Myocyte (in vitro differentiated cells): Measurements from ENCODE around the gene KDM1B. TPM values are rescaled to one million over a fixed set of nuclear protein-coding genes. Genes with fewer than 3 reads are reported as not detected.
"Not testable (repeated sequence)": the region's sequence is repeated elsewhere in the genome, so short reads cannot be mapped to it uniquely, and the experiment has no call there.

Source experiments
- DNase-seq: peaks from one replicate; pipeline ENCODE4 v3.0.0-alpha.2; 2012; ENCODE audit warnings: low read depth
- total RNA-seq: library from RNA; depleted of rRNA; stranded (reverse); fragments of >200 nt; gene quantifications from 2 replicates; pipeline ENCODE4 v1.2.3, GENCODE V29; 2014

Gene KDM1B
- total RNA-seq, 1 donor from 2014 or later, result 18.5 TPM

DNA sequence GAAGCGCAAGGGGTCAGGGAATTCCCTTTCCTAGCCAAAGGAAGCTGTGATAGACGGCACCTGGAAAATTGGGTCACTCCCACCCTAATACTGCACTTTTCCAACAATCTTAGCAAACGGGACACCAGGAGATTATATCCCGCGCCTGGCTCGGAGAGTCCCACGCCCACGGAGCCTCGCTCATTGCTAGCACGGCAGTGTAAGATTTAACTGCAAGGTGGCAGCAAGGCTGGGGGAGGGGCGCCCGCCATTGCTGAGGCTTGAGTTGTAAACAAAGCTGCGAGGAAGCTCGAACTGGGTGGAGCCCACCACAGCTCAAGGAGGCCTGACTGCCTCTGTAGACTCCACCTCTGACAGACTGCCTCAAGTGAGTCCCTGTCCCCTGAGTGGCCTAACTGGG, 73.4 kb downstream of the KDM1B start:
- DNase-seq, result not testable (repeated sequence)

DNA sequence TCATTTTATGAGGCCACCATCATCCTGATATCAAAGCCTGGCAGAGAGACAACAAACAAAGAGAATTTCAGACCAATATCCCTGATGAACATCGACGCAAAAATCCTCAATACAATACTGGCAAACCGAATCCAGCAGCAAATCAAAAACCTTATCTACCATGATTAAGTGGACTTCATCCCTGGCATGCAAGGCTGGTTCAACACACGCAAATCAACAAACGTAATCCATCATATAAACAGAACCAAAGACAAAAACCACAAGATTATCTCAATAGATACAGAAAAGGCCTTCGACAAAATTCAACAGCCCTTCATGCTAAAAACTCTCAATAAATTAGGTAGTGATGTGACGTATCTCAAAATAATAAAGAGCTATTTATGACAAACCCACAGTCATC, 76.6 kb downstream of the KDM1B start:
- DNase-seq, result not testable (repeated sequence)

DNA sequence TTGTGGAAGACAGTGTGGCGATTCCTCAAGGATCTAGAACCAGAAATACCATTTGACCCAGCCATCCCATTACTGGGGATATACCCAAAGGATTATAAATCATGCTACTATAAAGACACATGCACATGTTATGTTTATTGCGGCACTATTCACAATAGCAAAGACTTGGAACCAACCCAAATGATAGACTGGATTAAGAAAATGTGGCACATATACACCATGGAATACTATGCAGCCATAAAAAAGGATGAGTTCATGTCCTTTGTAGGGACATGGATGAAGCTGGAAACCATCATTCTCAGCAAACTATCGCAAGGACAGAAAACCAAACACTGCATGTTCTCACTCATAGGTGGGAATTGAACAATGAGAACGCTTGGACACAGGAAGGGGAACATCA, 78.5 kb downstream of the KDM1B start:
- DNase-seq, result not testable (repeated sequence)

DNA sequence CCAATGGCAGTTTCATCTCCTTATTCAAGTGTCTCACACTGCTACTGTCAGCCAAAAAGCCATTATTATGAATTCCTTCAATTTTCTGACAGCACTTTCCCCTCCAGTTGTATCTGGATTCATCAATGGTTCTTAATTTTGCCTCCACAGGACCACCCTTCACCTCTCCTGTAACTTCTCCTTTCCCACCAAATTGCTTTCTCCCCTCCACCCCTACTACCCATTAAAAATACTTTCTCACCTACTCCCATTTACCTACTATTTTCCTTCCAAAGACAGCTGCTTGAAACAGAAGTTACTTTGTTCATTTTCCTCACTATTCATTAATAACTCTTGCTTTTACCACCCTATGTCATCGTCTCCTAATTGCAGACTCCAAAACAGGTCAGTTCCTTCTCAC, 79.3 kb downstream of the KDM1B start:
- no peak for DNase-seq

DNA sequence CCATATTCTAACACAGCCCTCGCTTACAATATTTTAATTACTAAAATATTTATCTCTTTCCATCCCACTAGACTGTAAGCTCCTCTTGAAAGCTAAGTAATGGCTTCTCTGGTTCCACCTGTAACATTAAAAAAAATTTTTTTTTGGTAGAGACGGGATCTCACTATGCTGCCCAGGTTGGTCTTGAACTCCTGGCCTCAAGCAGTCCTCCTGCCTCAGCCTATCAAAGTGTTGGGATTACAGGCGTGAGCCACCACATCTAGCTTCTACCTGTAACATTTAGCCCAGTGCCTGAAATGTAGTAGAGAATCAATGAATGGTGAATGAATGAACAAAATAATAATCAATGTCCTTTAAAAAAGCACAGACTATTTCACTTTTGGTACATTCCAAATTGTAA, 80.3 kb downstream of the KDM1B start:
- DNase-seq, result no peak

DNA sequence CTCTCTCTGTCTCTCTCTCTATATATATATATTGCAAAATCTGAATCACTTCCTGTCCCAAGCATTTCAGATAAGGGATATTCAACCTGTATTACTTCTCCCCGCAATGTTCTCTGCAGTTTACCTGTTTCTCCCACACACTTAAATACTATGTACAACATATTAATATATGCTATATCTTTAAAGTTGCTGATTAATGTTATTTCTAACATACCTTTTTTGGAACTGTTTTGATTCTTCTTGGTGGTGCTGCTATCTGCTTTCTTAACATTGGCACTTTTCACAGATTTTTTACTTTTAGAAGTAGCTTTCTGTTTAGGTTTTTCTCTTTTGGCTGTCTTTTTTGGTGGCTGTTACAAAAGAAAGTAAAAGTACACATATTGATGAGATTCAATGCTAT, 81.9 kb downstream of the KDM1B start:
- DNase-seq, result no peak

DNA sequence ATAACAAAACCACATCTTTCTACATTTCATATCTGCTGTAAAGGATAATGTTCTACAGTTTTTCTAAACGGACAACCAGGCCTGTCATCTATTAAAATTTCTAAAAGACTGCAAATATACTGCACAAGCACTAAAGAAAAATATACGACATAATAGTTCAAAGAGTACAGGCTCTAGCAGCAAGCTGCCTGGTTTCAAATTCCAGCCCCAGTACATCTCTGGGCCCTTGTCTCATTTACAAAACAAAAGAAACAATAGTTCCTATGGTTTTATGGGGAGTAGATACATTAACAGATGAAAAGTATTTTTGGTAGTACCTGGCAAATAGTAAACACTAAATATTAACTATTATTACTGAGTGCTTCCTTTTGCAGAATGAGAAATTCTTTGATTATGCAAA, 85.0 kb downstream of the KDM1B start:
- no peak for DNase-seq

DNA sequence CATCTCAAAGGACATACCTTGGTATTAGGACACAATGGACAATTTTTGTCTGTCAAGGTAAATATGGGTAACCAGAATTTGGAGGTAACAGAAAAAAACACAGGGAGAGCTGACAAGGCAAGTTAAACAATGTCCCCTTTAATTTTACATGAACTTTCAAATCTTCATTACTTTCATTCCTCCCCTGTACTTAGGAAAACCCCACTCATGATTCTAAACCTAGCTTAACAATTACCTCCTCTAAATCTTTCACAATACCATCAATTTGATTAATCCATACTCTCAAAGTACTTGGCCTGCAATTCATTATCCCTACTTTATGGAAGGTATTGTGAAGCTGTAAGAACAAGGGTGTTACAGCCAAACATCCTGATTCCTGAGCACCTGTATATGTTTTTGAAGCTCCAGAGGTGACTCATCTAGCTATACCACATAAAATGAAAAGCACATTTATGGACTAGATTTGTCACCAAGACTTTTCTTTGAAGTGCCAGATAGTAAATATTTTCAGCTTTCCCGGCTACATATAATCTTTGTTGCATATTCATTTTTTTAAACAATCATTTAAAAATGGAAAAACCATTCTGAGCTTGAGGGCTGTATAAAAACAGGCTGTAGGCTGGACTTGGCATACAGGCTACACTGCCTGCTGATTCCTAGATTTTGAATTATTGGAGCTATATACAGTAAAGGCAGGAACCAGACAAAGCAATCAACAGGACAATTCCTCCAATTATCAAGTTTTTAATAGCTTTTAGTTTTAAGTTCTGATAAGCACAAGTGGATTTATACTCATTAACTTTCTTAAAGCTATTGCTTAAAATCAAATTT, 86.2 kb downstream of the KDM1B start:
- no peak for DNase-seq

DNA sequence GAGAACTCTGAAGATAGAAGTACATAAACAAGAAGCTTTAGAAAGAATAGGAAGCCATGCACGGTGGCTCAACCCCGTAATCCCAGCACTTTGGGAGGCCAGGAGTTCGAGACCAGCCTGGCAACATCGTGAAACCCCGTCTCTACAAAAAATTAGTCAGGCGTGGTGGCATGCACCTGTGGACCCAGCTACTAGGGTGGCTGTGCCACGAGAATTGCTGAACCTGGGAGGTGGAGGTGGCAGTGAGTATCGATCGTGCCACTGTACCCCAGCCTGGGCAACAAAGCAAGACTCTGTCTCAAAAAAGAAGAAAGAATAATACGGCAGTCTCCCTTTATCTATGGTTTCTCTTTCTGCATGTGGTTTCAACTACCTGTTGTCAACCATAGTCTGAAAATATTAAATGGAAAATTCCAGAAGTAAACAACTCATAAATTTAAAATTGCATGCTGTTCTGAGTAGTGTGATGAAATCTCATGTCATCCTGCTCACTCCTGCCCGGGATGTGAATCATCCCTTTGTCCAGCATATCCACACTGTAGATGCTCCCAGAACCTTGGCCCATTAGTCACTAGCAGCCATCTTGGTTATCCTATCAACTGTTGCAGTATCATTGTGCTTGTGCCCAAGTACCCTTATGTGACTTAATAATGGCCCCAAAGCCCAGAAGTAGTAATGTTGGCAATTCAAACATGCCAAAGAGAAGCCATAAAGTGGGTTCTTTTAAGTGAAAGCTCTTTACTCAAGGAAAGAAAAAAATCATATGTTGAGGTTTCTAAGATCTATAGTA, 87.0 kb downstream of the KDM1B start:
- peak; percentile 32 for DNase-seq

DNA sequence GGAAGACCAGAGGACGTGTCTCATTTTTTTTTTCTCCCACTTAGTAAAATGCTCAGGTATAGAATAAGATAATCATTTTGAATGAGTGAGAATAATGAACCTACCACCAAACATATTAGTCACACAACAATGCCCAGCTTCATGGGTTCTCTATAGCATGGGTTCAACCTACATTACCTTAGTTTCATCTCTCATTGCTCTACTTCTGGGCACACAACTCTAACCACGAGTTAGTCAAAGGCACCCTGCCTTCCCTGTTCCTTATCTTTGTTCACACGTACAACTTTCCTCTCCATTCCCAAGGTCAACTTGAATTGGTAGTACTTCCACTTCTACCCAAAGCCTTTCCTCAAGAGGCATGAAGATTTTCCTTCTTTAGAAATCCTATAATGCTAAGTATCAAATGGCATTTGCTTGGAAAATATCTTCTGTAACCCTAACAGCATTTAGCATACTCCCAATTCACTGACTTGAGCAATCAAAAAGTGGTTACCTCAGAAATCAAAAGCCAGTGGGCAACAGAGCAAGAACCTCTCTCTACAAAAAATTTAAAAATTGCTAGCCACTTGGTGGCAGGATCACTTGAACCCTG, 88.2 kb downstream of the KDM1B start:
- no peak for DNase-seq

DNA sequence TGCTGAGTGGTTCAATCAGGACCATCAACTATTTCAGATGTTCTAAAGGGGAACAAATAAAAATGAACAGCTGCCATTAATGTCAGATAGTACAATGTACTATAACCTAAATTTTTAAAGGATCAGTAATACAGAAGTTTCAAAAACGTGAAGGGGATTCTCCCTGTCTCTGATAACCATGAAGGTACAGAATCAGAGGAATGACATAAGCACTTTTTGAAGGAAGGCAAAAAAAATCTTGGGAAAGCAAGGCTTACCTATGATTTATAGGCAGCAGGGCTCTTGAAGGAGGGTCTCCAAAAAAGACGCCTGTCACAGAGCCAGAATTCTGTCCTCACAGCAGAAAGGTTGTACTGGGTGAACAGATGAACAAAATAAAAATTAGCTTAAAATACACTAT, 89.0 kb downstream of the KDM1B start:
- DNase-seq, result no peak

DNA sequence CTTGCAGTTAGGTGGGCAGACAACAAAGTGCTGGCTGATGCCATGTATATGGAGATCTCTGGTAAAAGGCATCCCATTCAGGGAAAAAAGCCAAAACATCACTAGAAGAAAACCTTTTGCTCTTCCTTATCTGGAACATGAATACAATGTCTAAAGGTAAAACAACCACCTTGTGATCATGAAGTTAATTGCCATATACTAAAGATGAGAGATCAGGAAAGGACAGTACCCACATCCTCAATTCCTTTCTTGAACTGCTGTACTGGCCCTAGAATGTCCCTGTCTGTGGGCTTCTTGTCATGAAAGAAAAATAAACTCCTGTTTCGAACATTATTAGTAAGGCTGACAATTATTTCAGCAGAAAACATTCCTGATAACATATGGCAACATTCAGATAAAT, 89.9 kb downstream of the KDM1B start:
- DNase-seq, result no peak

DNA sequence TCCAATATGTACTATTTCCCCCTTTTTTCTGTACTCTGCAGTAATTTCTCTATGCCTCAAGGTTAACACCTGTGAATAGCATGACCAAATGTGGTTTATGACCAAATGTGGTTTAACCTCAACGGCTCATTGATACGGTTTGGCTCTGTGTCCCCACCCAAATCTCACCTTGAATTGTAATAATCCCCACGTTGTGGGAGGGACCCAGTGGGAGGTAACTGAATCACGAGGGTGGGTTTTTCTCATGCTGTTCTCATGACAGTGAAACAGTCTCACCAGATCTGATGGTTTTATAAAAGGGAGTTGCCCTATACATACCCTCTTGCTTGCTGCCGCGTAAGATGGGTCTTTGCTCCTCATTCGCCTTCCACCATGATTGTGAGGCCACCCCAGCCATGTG, 90.4 kb downstream of the KDM1B start:
- DNase-seq, result no peak

DNA sequence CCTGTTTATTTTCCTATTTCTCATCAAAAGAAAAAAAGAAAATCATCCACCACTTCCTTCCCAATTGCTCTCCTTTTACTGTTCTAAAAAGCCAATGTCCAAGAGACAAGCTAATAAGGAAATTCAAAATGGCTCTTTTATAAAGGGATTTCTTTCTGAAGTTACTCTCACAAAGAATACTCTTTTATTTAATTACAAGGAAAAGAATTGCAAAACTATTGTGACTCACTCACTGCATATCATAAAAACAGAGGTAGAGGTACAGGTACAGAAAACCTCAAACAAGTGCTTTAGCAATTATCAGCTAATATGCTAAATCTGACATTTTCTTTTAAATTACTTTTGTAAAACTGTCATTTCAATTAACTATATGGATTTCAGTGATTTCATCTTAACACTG, 91.0 kb downstream of the KDM1B start:
- no peak for DNase-seq

DNA sequence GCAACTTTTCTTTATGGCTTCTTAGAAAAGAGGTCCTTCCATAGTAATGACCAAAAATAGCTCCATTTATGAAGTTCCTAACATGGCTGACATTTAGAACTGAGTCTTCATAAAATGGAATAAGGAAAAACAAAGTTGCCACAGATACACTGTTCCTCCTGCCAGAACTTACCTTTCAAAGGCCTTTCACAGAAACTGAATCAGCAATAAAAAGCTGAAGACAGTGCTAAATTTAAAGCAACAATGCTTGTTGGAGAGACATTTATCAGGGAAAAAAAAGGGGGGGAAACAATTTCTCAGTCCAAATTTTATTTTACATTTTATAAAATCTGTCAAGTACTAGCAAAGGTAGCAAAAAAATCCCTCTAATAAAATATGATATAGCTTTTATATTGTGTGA, 91.8 kb downstream of the KDM1B start:
- DNase-seq, result no peak

DNA sequence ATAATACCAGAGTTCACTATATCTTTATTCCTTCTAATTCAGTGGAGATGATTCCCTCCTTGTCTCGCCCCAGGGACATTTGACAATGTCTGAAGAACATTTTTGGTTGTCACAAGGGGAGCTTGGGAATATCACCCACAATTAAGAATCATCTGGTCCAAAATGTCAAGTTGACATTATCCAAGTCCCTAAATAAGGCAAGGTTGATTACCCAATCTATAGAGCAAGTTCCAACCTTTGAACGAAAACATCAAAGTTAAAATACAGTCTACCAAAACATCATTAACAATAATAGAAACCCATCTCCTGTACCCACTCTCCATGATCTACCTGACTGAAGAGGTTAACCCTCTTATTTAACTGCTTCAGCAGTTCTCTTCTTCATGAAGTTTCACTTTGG, 93.5 kb downstream of the KDM1B start:
- no peak for DNase-seq

DNA sequence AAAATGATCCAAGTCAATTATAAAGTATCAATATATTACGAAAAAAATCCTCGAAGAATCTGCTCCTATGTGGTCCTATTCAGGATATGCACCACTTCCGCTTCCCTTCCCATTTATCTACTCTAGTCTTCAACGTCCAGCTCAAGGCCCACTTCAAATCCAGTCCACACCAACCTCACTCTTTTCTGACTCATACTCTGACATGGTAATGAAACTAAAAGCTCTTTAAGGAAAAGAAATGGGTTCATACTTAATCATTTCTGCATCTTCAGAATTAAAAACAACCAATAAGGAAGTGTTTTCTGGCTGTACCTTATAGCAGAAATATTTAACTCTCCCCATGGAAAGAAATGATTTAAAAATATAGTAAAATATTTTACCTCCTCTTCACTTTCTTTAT, 94.0 kb downstream of the KDM1B start:
- no peak for DNase-seq

DNA sequence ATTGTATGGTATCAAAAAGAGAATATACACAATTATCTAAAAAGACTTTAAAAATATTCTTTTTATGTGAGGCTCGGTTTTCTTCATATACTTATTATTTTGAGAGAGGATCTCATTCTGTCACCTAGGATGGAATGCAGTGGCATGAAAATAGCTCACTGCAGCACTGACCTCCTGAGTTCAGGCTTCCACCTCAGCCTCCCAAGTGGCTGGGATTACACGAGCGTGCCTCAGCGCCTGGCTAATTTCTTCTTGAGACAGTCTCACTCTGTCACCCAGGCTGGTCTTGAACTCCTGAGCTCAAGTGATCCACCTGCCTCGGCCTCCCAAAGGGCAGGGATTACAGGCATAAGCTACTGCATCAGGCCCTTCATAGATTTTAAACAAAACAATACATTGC, 98.4 kb downstream of the KDM1B start:
- DNase-seq, result no peak

DNA sequence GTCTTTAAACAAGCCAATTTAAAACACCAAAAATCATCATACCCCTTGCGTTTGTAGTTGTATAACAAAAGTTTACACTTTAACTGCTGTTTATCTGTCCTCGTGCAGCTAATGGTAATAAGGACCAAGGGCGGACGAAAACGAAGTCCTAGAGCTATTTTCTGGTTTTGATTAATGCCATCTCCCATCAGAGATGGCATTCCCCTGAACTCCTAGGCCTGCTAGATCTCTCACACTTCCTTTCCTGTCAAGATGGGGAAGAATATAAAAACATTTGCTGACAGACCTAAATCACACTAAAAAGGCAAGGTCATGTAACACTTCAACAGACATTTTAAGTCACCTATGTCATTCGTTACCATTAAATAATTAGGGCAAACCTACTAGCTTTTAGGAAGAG, 99.6 kb downstream of the KDM1B start:
- DNase-seq, result no peak

DNA sequence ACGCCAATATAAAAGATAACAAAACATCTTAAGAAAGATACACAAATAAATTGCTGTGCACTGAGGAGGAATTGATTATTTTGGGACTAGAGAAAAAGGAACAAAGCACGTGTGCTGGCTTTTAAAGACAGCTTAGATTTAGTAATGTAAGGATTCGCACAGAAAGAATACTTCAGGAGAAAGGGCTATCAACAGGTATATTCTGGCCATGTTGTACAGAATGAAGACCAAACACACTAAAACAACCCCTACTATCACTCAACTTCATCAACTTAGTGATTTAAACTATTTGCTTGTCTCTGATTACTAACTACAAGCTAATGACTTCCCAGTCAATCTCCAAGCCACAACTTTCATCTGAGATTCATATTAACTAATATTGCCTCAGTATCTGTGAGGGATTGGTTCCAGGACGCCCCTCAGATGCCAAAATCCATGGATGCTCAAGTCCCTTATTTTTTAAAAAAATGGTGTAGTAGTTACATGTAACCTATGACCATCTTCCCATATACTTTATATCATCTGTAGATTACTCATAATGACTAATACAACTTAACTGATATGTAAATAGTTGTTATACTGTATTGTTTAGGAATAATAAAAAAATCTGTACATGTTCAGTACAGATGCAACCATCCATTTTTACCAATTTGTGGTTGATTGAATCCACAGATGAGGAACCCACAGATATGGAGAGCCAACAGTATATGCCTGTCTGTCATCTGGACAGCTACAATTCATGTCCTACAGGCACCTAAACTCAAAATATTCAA, 104.6 kb downstream of the KDM1B start:
- no peak for DNase-seq

DNA sequence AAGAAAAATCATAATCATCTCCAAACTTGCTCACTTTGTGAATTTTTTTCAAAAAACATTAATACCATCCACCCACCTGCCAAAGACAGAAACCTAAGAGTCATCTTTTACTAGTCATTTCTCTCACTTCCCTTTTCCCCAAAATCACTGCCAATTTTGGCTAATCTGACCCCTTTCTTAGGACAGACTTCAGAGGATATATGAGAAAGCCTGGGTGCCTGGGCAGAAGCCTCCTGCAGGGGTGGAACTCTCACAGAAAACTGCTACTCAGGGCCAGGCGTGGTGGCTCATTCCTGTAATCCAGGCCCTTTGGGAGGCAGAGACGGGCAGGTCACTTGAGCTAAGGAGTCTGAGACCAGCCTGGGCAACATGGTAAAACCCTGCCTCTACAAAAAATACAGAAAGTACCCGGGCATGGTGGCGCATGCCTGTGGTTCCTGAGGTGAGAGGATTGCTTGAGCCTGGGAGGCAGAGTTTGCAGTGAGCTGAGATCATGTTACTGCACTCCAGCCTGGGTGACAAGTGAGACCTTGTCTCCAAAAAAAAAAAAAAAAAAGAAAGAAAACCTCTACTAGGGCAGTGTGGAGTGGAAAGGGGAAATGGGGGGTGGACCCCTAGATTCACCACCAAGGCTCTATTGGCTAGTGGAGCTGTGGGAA, 105.4 kb downstream of the KDM1B start:
- peak; percentile 89 for DNase-seq
